Measurements from ENCODE around the gene ACTN1.

The ACTN1 gene

GRCh38 chr14:68885226-68886108 lies 93.6 kb downstream of the ACTN1 start:
- Histone ChIP-seq H3K36me3 (ENCODE audit: control insufficient read depth, insufficient read depth, low read length) (peaks cover 79% of the 10 kb centered on the region), H3K27me3 (ENCODE audit: control insufficient read depth, insufficient read depth, low read length) (no peaks in the 10 kb centered on the region), H3K9ac (ENCODE audit: low read depth, low read length) (no peak overlapping the region), H3K4me3 (ENCODE audit: low read depth, low read length) (no peak overlapping the region), H3K4me1 (ENCODE audit: control insufficient read depth, insufficient read depth, low read length) (no peaks in the 10 kb centered on the region), H3K9me3 (ENCODE audit: control insufficient read depth, insufficient read depth, low read length) (no peaks in the 10 kb centered on the region)

GRCh38 chr14:68884031-68885030 lies 94.8 kb downstream of the ACTN1 start:
- no peaks in the 10 kb centered on the region for H3K27me3 ChIP-seq (ENCODE audit: control insufficient read depth, insufficient read depth, low read length)
- H3K9ac ChIP-seq (ENCODE audit: low read depth, low read length) = no peak overlapping the region
- H3K4me1 ChIP-seq (ENCODE audit: control insufficient read depth, insufficient read depth, low read length) = no peaks in the 10 kb centered on the region
- H3K4me3 ChIP-seq (ENCODE audit: low read depth, low read length) = no peak overlapping the region
- H3K36me3 ChIP-seq (ENCODE audit: control insufficient read depth, insufficient read depth, low read length) = peaks cover 78% of the 10 kb centered on the region
- no peaks in the 10 kb centered on the region for H3K9me3 ChIP-seq (ENCODE audit: control insufficient read depth, insufficient read depth, low read length)

- H3K4me3 ChIP-seq (ENCODE audit: low read depth, low read length) = no peak overlapping the region
- no peaks in the 10 kb centered on the region for H3K9me3 ChIP-seq (ENCODE audit: control insufficient read depth, insufficient read depth, low read length)
- H3K36me3 ChIP-seq (ENCODE audit: control insufficient read depth, insufficient read depth, low read length) = peaks cover 80% of the 10 kb centered on the region
- no peak overlapping the region for H3K9ac ChIP-seq (ENCODE audit: low read depth, low read length)
- H3K27me3 ChIP-seq (ENCODE audit: control insufficient read depth, insufficient read depth, low read length) = no peaks in the 10 kb centered on the region
- H3K4me1 ChIP-seq (ENCODE audit: control insufficient read depth, insufficient read depth, low read length) = no peaks in the 10 kb centered on the region
These were observed 96.9 kb downstream of the ACTN1 start for GRCh38 chr14:68882235-68882634.

GRCh38 chr14:68881396-68881795 lies 97.7 kb downstream of the ACTN1 start:
- no peaks in the 10 kb centered on the region for H3K4me1 ChIP-seq (ENCODE audit: control insufficient read depth, insufficient read depth, low read length)
- no peaks in the 10 kb centered on the region for H3K27me3 ChIP-seq (ENCODE audit: control insufficient read depth, insufficient read depth, low read length)
- H3K4me3 ChIP-seq (ENCODE audit: low read depth, low read length) = no peak overlapping the region
- H3K9ac ChIP-seq (ENCODE audit: low read depth, low read length) = no peak overlapping the region
- peaks cover 88% of the 10 kb centered on the region for H3K36me3 ChIP-seq (ENCODE audit: control insufficient read depth, insufficient read depth, low read length)
- no peaks in the 10 kb centered on the region for H3K9me3 ChIP-seq (ENCODE audit: control insufficient read depth, insufficient read depth, low read length)

- Histone ChIP-seq H3K4me3 (ENCODE audit: low read depth, low read length) (no peak overlapping the region), H3K9ac (ENCODE audit: low read depth, low read length) (no peak overlapping the region), H3K9me3 (ENCODE audit: control insufficient read depth, insufficient read depth, low read length) (no peaks in the 10 kb centered on the region), H3K4me1 (ENCODE audit: control insufficient read depth, insufficient read depth, low read length) (no peaks in the 10 kb centered on the region), H3K36me3 (ENCODE audit: control insufficient read depth, insufficient read depth, low read length) (peaks cover 85% of the 10 kb centered on the region), H3K27me3 (ENCODE audit: control insufficient read depth, insufficient read depth, low read length) (no peaks in the 10 kb centered on the region)
These were observed 98.5 kb downstream of the ACTN1 start for GRCh38 chr14:68880581-68881105.

DNA sequence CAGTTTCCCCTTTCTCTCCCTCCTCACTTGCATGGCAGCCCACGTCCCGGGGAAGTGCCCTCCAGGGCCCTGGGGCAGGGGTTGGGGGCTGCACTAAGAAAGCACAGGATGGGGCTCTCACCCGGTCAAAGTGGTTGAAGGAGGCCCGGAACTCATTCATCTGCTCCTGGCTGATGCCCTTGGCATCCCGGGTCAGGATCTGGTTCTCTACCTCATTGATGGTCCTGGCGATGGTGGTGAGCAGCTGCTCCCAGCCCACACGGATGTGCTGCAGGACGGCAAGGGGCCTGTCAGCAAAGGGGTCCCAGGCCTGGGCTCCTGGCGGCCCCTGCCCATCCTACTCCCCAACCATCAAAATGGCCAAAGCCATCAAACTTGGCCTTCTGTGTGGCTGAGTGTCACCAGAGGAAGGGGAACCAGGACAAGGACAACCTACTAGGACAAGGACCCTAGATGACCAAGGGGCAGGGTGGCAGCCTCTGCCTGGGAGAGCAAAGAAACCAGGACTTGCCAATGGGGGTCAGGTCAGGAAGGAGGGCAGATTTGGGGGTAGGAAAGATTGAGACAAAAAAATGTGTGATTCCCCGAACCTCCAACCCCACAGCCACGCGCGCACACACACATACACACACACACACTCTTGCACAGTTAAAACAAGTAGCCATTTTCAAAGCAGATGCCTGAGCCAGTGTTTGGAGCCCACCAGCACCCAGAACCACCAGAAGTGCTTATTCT lies 99.1 kb downstream of the ACTN1 start:
- Histone ChIP-seq H3K27me3 (ENCODE audit: control insufficient read depth, insufficient read depth, low read length) (no peaks in the 10 kb centered on the region), H3K4me3 (ENCODE audit: low read depth, low read length) (no peak overlapping the region), H3K36me3 (ENCODE audit: control insufficient read depth, insufficient read depth, low read length) (peaks cover 86% of the 10 kb centered on the region), H3K4me1 (ENCODE audit: control insufficient read depth, insufficient read depth, low read length) (no peaks in the 10 kb centered on the region), H3K9me3 (ENCODE audit: control insufficient read depth, insufficient read depth, low read length) (no peaks in the 10 kb centered on the region), H3K9ac (ENCODE audit: low read depth, low read length) (no peak overlapping the region)

GRCh38 chr14:68879321-68879781 lies 99.8 kb downstream of the ACTN1 start:
- Histone ChIP-seq H3K9me3 (ENCODE audit: control insufficient read depth, insufficient read depth, low read length) (no peaks in the 10 kb centered on the region), H3K36me3 (ENCODE audit: control insufficient read depth, insufficient read depth, low read length) (peaks cover 84% of the 10 kb centered on the region), H3K9ac (ENCODE audit: low read depth, low read length) (no peak overlapping the region), H3K4me1 (ENCODE audit: control insufficient read depth, insufficient read depth, low read length) (no peaks in the 10 kb centered on the region), H3K4me3 (ENCODE audit: low read depth, low read length) (no peak overlapping the region), H3K27me3 (ENCODE audit: control insufficient read depth, insufficient read depth, low read length) (no peaks in the 10 kb centered on the region)

DNA sequence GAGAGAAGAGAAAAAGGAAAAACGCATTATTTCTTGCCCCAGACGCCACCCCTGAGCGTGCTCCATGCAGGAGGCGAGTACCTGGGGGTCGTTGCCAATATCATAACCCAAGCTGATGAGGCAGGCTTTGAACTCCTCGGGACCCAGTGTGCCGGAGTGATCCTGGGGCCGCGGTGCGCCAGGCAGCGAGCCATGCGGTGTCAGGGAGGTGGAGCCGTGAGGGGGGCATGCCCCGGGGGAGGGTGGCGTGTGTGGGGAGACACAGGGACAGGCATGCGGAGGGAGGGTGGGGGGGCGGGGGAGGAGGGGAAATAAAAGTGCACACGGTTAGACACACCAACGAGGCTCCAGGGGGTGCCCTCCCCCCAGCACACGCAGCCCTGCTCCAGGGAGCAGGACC lies 100.2 kb downstream of the ACTN1 start:
- Histone ChIP-seq H3K4me3 (ENCODE audit: low read depth, low read length) (no peak overlapping the region), H3K9me3 (ENCODE audit: control insufficient read depth, insufficient read depth, low read length) (no peaks in the 10 kb centered on the region), H3K36me3 (ENCODE audit: control insufficient read depth, insufficient read depth, low read length) (peaks cover 79% of the 10 kb centered on the region), H3K4me1 (ENCODE audit: control insufficient read depth, insufficient read depth, low read length) (no peaks in the 10 kb centered on the region), H3K9ac (ENCODE audit: low read depth, low read length) (no peak overlapping the region), H3K27me3 (ENCODE audit: control insufficient read depth, insufficient read depth, low read length) (no peaks in the 10 kb centered on the region)

- no peaks in the 10 kb centered on the region for H3K4me1 ChIP-seq (ENCODE audit: control insufficient read depth, insufficient read depth, low read length)
- H3K4me3 ChIP-seq (ENCODE audit: low read depth, low read length) = no peak overlapping the region
- H3K9me3 ChIP-seq (ENCODE audit: control insufficient read depth, insufficient read depth, low read length) = no peaks in the 10 kb centered on the region
- no peaks in the 10 kb centered on the region for H3K27me3 ChIP-seq (ENCODE audit: control insufficient read depth, insufficient read depth, low read length)
- no peak overlapping the region for H3K9ac ChIP-seq (ENCODE audit: low read depth, low read length)
- peaks cover 80% of the 10 kb centered on the region for H3K36me3 ChIP-seq (ENCODE audit: control insufficient read depth, insufficient read depth, low read length)
These were observed 101.0 kb downstream of the ACTN1 start for GRCh38 chr14:68877993-68878575.

- no peak overlapping the region for H3K9ac ChIP-seq (ENCODE audit: low read depth, low read length)
- H3K27me3 ChIP-seq (ENCODE audit: control insufficient read depth, insufficient read depth, low read length) = no peaks in the 10 kb centered on the region
- no peak overlapping the region for H3K4me3 ChIP-seq (ENCODE audit: low read depth, low read length)
- peaks cover 69% of the 10 kb centered on the region for H3K36me3 ChIP-seq (ENCODE audit: control insufficient read depth, insufficient read depth, low read length)
- H3K4me1 ChIP-seq (ENCODE audit: control insufficient read depth, insufficient read depth, low read length) = no peaks in the 10 kb centered on the region
- H3K9me3 ChIP-seq (ENCODE audit: control insufficient read depth, insufficient read depth, low read length) = no peaks in the 10 kb centered on the region
These were observed 102.1 kb downstream of the ACTN1 start for GRCh38 chr14:68876976-68877375.

GRCh38 chr14:68874746-68875155 lies 104.4 kb downstream of the ACTN1 start:
- no peak overlapping the region for H3K9ac ChIP-seq (ENCODE audit: low read depth, low read length)
- H3K4me3 ChIP-seq (ENCODE audit: low read depth, low read length) = no peak overlapping the region
- no peaks in the 10 kb centered on the region for H3K9me3 ChIP-seq (ENCODE audit: control insufficient read depth, insufficient read depth, low read length)
- no peaks in the 10 kb centered on the region for H3K4me1 ChIP-seq (ENCODE audit: control insufficient read depth, insufficient read depth, low read length)
- peaks cover 58% of the 10 kb centered on the region for H3K36me3 ChIP-seq (ENCODE audit: control insufficient read depth, insufficient read depth, low read length)
- no peaks in the 10 kb centered on the region for H3K27me3 ChIP-seq (ENCODE audit: control insufficient read depth, insufficient read depth, low read length)

All from iPS-15b (cell line).